BJ (cell line): ENCODE measurements around the gene ATXN1. TPM values are rescaled to one million over a fixed set of nuclear protein-coding genes. Genes with fewer than 3 reads are reported as not detected.

ENCODE experiments used
- CTCF ChIA-PET: fragments of 350-600 bp; formaldehyde crosslinking; extraction: SDS; loops from one replicate; lab custom pipeline; 2021; ENCODE audit warnings: antibody characterized with exemption, inconsistent platforms; lab: Yijun Ruan, JAX
- POLR2A ChIA-PET: fragments of 300-600 bp; sonication (Branson Sonifier 250); formaldehyde crosslinking; extraction: SDS; loops from one replicate; lab custom pipeline; 2021; ENCODE audit warnings: antibody characterized with exemption; lab: Charles Lee
- DNase-seq: peaks from one replicate; pipeline ENCODE4 v3.0.0-alpha.2; 2011; ENCODE audit warnings: low read depth
- H3K27me3 ChIP-seq: 2 replicates; pipeline ENCODE4 v1.6.0; 2011; ENCODE audit warnings: low read length; ENCODE audit not compliant: control insufficient read depth, insufficient read depth
- H3K36me3 ChIP-seq: 2 replicates; pipeline ENCODE4 v1.5.1; 2011; ENCODE audit warnings: low read length; ENCODE audit not compliant: control insufficient read depth, insufficient read depth
- H3K4me3 ChIP-seq: 2 replicates; pipeline ENCODE4 v1.5.1; 2011; ENCODE audit warnings: low read depth, mild to moderate bottlenecking, control low read depth, low read length
- CTCF ChIP-seq: IDR thresholded peaks from 2 replicates; pipeline ENCODE4 v1.5.1; 2011; ENCODE audit warnings: low read depth, mild to moderate bottlenecking, control low read depth, inconsistent platforms, low read length, moderate library complexity; ENCODE audit not compliant: insufficient read depth
- polyA plus RNA-seq: library from polyadenylated mRNA; depleted of rRNA; stranded (reverse); fragments of >200 nt; gene quantifications from 2 replicates; pipeline ENCODE4 v1.2.3, GENCODE V29; 2011

The ATXN1 gene
- polyA plus RNA-seq, 1 experiment: 60.2 TPM

- POLR2A ChIA-PET: no interaction called here
- CTCF ChIA-PET: interaction anchor here (0.7 kb wide), 1 partner anchor 292 kb away, joined by 3 read pairs; no protein-coding TSS in a partner anchor
- TF ChIP-seq CTCF: no peak
- Histone ChIP-seq H3K4me3 (no peak overlapping the region), H3K36me3 (no peaks in the 10 kb centered on the region; the same call in 1 of the 2 replicates), H3K27me3 (no peaks in the 10 kb centered on the region)
- DNase-seq: no peak
Measured at GRCh38 chr6:16694781-16695578, 66.3 kb downstream of the ATXN1 start.

GRCh38 chr6:16691324-16691723, 69.9 kb downstream of the ATXN1 start:
- no peaks in the 10 kb centered on the region; the same call in 1 of the 2 replicates for H3K36me3 ChIP-seq
- no peaks in the 10 kb centered on the region for H3K27me3 ChIP-seq
- ChIA-PET POLR2A (no interaction called here), CTCF (no interaction called here)
- DNase-seq: no peak
- H3K4me3 ChIP-seq: no peak overlapping the region
- no peak for TF ChIP-seq CTCF

GRCh38 chr6:16690608-16691142, 70.6 kb downstream of the ATXN1 start:
- no peaks in the 10 kb centered on the region for H3K27me3 ChIP-seq
- no peak overlapping the region for H3K4me3 ChIP-seq
- no peak for TF ChIP-seq CTCF
- POLR2A ChIA-PET: no interaction called here
- CTCF ChIA-PET: interaction anchor here (0.6 kb wide), 1 partner anchor 17 kb away, joined by 3 read pairs; no protein-coding TSS in a partner anchor
- no peak for DNase-seq
- H3K36me3 ChIP-seq: no peaks in the 10 kb centered on the region; the same call in 1 of the 2 replicates

- H3K27me3 ChIP-seq: no peaks in the 10 kb centered on the region
- ChIA-PET CTCF (interaction anchor here (0.6 kb wide), 1 partner anchor 18 kb away, joined by 3 read pairs; no protein-coding TSS in a partner anchor), POLR2A (no interaction called here)
- no peaks in the 10 kb centered on the region for H3K36me3 ChIP-seq
- H3K4me3 ChIP-seq: no peak overlapping the region
- TF ChIP-seq CTCF: no peak
- DNase-seq: no peak
Measured at GRCh38 chr6:16689788-16690607, 71.3 kb downstream of the ATXN1 start.
